DND-41 (cell line): ENCODE data around the gene SLC18A2.

Source experiments
- ATAC-seq: fragments of 200-7000 bp; cut with Tn5 transposase; 3 replicates; pipeline ENCODE4 v1.9.1; 2021; ENCODE audit warnings: low read depth; ENCODE audit not compliant: insufficient read depth
- DNase-seq: peaks from one replicate; pipeline ENCODE4 v3.0.0-alpha.2; 2020
- H2AFZ ChIP-seq: 2 replicates; pipeline ENCODE4 v1.6.0; 2012; ENCODE audit warnings: low read depth, low read length
- H3K27ac ChIP-seq: 2 replicates; pipeline ENCODE4 v1.5.1; 2012; ENCODE audit warnings: low read length, inconsistent platforms
- H3K27me3 ChIP-seq: fragments of 200-600 bp; sonication (generic); 2 replicates; pipeline ENCODE4 v1.6.0; 2012; ENCODE audit warnings: low read length, mild to moderate bottlenecking, inconsistent platforms; ENCODE audit not compliant: insufficient read depth, poor library complexity
- H3K36me3 ChIP-seq: 2 replicates; pipeline ENCODE4 v1.5.1; 2012; ENCODE audit warnings: low read length, inconsistent platforms; ENCODE audit not compliant: insufficient read depth
- H3K4me1 ChIP-seq: 2 replicates; pipeline ENCODE4 v1.5.1; 2012; ENCODE audit warnings: mild to moderate bottlenecking, low read length; ENCODE audit not compliant: insufficient read depth
- H3K4me2 ChIP-seq: 2 replicates; pipeline ENCODE4 v1.6.0; 2012; ENCODE audit warnings: mild to moderate bottlenecking, moderate library complexity, low read length, inconsistent platforms; ENCODE audit not compliant: insufficient read depth
- H3K4me3 ChIP-seq, 2 experiments: fragments of 200-600 bp in 1 of 2; shearing (Covaris generic) in 1 of 2; 2 replicates each; pipeline ENCODE4 v1.5.1; 2012 to 2016; ENCODE audit warnings: inconsistent platforms in 2 of 2, low read length in 2 of 2, mild to moderate bottlenecking in 2 of 2, low read depth in 1 of 2, moderate library complexity in 1 of 2
- H3K79me2 ChIP-seq: 2 replicates; pipeline ENCODE4 v1.6.0; 2012; ENCODE audit warnings: low read length, inconsistent platforms; ENCODE audit not compliant: insufficient read depth
- H3K9ac ChIP-seq: 2 replicates; pipeline ENCODE4 v1.6.0; 2012; ENCODE audit warnings: low read depth, mild to moderate bottlenecking, inconsistent platforms, low read length, moderate library complexity
- H3K9me3 ChIP-seq: 2 replicates; pipeline ENCODE4 v1.5.1; 2012; ENCODE audit warnings: low read length, moderate library complexity, mild to moderate bottlenecking, inconsistent platforms; ENCODE audit not compliant: insufficient read depth, severe bottlenecking
- H4K20me1 ChIP-seq: 2 replicates; pipeline ENCODE4 v1.6.0; 2012; ENCODE audit warnings: low read length; ENCODE audit not compliant: insufficient read depth
- EZH2 ChIP-seq: IDR thresholded peaks from 3 replicates; pipeline ENCODE4 v1.6.1; 2012; ENCODE audit warnings: borderline replicate concordance, low read depth, mild to moderate bottlenecking, moderate library complexity, low read length, inconsistent platforms; ENCODE audit not compliant: severe bottlenecking
- TF ChIP-seq, protein P1 (sequence below): IDR thresholded peaks from 2 replicates; pipeline ENCODE4 v1.5.1; 2012; ENCODE audit warnings: borderline replicate concordance, low read length, moderate library complexity, mild to moderate bottlenecking; ENCODE audit not compliant: poor library complexity, severe bottlenecking; ENCODE audit errors: extremely low read depth

SLC18A2 gene

DNA sequence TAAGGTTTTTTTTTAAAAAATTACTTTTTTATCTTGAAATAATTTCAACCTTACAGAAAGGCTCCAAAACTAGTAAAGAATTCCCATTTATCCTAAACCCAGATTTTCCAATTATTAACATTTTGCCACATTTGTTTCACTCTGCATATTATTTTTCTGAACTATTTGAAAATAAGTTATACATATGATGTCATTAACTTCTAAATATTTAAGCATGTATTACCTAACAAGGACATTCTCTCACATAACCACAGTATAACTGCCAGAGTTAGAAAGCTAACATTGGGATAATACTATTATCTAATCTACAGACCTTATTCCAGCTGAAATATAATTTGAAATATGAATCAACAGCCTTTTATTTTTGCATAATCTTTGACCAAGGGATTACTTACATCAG, 65.8 kb downstream of the SLC18A2 start:
- peaks cover 8% of the 10 kb centered on the region for H3K9me3 ChIP-seq
- DNase-seq (no peak), ATAC-seq (no peak)
- no peak overlapping the region for H3K27ac ChIP-seq
- no peaks in the 10 kb centered on the region for H3K4me1 ChIP-seq
- H2AFZ ChIP-seq, result no peak overlapping the region
- no peaks in the 10 kb centered on the region for H3K27me3 ChIP-seq
- H3K9ac ChIP-seq, result no peak overlapping the region
- no peak for TF ChIP-seq EZH2
- TF ChIP-seq, protein P1, sequence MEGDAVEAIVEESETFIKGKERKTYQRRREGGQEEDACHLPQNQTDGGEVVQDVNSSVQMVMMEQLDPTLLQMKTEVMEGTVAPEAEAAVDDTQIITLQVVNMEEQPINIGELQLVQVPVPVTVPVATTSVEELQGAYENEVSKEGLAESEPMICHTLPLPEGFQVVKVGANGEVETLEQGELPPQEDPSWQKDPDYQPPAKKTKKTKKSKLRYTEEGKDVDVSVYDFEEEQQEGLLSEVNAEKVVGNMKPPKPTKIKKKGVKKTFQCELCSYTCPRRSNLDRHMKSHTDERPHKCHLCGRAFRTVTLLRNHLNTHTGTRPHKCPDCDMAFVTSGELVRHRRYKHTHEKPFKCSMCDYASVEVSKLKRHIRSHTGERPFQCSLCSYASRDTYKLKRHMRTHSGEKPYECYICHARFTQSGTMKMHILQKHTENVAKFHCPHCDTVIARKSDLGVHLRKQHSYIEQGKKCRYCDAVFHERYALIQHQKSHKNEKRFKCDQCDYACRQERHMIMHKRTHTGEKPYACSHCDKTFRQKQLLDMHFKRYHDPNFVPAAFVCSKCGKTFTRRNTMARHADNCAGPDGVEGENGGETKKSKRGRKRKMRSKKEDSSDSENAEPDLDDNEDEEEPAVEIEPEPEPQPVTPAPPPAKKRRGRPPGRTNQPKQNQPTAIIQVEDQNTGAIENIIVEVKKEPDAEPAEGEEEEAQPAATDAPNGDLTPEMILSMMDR, result no peak
- no peak overlapping the region for H3K4me3 ChIP-seq
- no peaks in the 10 kb centered on the region for H3K79me2 ChIP-seq
- H4K20me1 ChIP-seq, result peaks cover 4% of the 10 kb centered on the region; the same call in 1 of the 2 replicates
- H3K36me3 ChIP-seq, result peaks cover 25% of the 10 kb centered on the region
- H3K4me2 ChIP-seq, result no peak overlapping the region

DNA sequence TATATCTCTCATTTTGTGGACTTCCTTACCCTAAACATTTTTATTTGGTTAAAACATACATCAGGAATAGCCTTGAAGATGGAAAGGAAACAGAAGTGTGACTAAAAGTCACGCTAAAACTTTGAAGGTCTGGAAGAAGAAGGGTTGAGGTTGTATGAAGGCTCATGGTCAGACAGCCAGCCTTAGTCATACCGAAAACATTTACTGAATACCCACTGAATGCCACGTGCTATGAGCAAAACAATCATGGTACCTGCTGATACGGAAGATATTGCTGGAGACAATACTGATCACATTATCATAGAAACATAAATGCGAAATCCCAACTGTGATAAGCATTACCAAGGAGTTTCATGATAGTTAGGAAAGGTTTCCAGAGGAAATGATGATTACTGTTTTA, 70.3 kb downstream of the SLC18A2 start:
- no peak overlapping the region for H3K9ac ChIP-seq
- no peak for DNase-seq
- H3K36me3 ChIP-seq, result peaks cover 44% of the 10 kb centered on the region
- H3K4me2 ChIP-seq, result no peak overlapping the region
- no peak for ATAC-seq
- no peaks in the 10 kb centered on the region for H3K27me3 ChIP-seq
- TF ChIP-seq EZH2, result no peak
- H3K27ac ChIP-seq, result no peak overlapping the region
- no peaks in the 10 kb centered on the region for H3K9me3 ChIP-seq
- peaks cover 7% of the 10 kb centered on the region; the same call in 1 of the 2 replicates for H4K20me1 ChIP-seq
- H3K4me1 ChIP-seq, result no peaks in the 10 kb centered on the region
- H3K79me2 ChIP-seq, result no peaks in the 10 kb centered on the region; the same call in 1 of the 2 replicates
- H3K4me3 ChIP-seq, result no peak overlapping the region
- no peak overlapping the region for H2AFZ ChIP-seq

DNA sequence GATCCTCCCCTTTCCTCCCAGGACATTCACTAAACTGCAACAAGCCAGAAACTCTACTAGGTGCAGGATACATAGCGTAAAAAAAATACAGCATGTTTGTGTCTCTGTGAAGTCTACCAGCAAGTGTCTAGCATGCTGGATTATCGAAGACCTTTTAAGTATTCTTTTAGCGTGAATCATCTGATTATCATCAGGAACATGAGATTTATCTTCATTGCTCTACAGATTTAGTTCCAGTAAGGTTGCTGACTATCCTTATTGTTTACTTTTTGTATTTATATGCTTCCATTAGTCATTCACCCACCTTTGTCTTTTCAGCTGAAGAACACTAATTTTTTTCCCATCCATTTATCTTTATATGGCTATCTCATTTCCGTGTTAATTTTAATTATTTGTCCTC, 71.5 kb downstream of the SLC18A2 start:
- no peaks in the 10 kb centered on the region for H3K4me1 ChIP-seq
- no peak for ATAC-seq
- H3K27me3 ChIP-seq, result no peaks in the 10 kb centered on the region
- no peak overlapping the region for H3K4me2 ChIP-seq
- no peak for TF ChIP-seq EZH2
- TF ChIP-seq, protein P1, result no peak
- no peak overlapping the region for H3K9ac ChIP-seq
- peaks cover 51% of the 10 kb centered on the region for H3K36me3 ChIP-seq
- H3K79me2 ChIP-seq, result no peaks in the 10 kb centered on the region; the same call in 1 of the 2 replicates
- no peak overlapping the region for H2AFZ ChIP-seq
- H3K9me3 ChIP-seq, result no peaks in the 10 kb centered on the region
- no peak for DNase-seq
- H3K4me3 ChIP-seq, result no peak overlapping the region
- no peak overlapping the region for H3K27ac ChIP-seq
- peaks cover 7% of the 10 kb centered on the region; the same call in 1 of the 2 replicates for H4K20me1 ChIP-seq

DNA sequence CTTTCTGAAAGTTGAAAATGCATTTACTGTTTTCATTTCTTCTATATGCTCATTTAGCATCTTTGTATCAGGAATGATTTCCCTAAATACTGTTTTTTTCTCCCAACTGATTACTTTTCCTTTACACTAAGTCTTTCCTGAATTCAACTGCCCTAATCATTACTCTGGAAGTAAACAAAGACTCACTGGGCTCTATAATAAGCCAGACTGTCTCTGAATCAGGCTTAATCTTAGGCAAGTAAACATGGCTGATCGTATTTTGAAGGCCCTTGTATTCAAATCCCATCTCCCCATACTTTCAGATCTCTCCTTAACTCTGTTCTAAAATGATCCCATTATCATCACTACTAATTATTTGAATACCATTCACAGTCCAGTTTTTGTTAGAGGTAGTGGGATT, 72.7 kb downstream of the SLC18A2 start:
- Histone ChIP-seq H3K9me3 (no peaks in the 10 kb centered on the region), H3K9ac (no peak overlapping the region), H3K4me1 (no peaks in the 10 kb centered on the region), H3K27ac (no peak overlapping the region), H3K79me2 (no peaks in the 10 kb centered on the region; the same call in 1 of the 2 replicates), H3K36me3 (peaks cover 48% of the 10 kb centered on the region), H3K4me3 (no peak overlapping the region), H3K27me3 (no peaks in the 10 kb centered on the region), H3K4me2 (no peak overlapping the region), H4K20me1 (peaks cover 10% of the 10 kb centered on the region; the same call in 1 of the 2 replicates), H2AFZ (no peak overlapping the region)
- DNase-seq (no peak), ATAC-seq (no peak)
- TF ChIP-seq, protein P1, result no peak
- TF ChIP-seq EZH2, result no peak
